Left ventricle myocardium inferior (tissue), 1 donor: ENCODE results near the gene NRN1. TPM values are rescaled to one million over a fixed set of nuclear protein-coding genes. Genes with fewer than 3 reads are reported as not detected.

Source experiments
- DNase-seq: peaks from one replicate; pipeline ENCODE4 v3.0.0-alpha.2; 2020
- H3K27ac ChIP-seq: fragments of 200-600 bp; replicated peaks from 2 replicates; pipeline ENCODE4 v1.8.0; 2021
- H3K27me3 ChIP-seq: fragments of 200-600 bp; 2 replicates; pipeline ENCODE4 v1.8.0; 2021; ENCODE audit warnings: low read depth
- H3K36me3 ChIP-seq: fragments of 200-600 bp; 2 replicates; pipeline ENCODE4 v1.8.0; 2021
- H3K4me1 ChIP-seq: fragments of 200-600 bp; 2 replicates; pipeline ENCODE4 v1.8.0; 2021
- H3K4me3 ChIP-seq: fragments of 200-600 bp; 2 replicates; pipeline ENCODE4 v1.8.0; 2021; ENCODE audit warnings: mild to moderate bottlenecking, moderate library complexity
- H3K9me3 ChIP-seq: fragments of 200-600 bp; replicated peaks from 2 replicates; pipeline ENCODE4 v1.8.0; 2021
- intact Hi-C: fragments of 100-400 bp; cut with micrococcal nuclease; formaldehyde crosslinking; loops from one replicate; pipeline ENCODE4 v1.11.0; 2022
- total RNA-seq: library from RNA; stranded (reverse); fragmentation: NEBNext Ultra II Directional; extraction: Animal tissue kit (Norgen Biotek cat#: 25700); gene quantifications from one replicate; pipeline ENCODE4 v1.2.1, GENCODE V29; 2021
- TF ChIP-seq, protein P1 (sequence below): fragments of 200-600 bp; IDR thresholded peaks from 2 replicates; pipeline ENCODE4 v1.8.0; 2021; ENCODE audit warnings: antibody characterized with exemption, mild to moderate bottlenecking, borderline replicate concordance
- donor health status: DM: no; HTN: yes; CAD: no; lungs with severe emphysema.

The NRN1 gene
- total RNA-seq, 1 donor from 2014 or later = 8.8 TPM

DNA sequence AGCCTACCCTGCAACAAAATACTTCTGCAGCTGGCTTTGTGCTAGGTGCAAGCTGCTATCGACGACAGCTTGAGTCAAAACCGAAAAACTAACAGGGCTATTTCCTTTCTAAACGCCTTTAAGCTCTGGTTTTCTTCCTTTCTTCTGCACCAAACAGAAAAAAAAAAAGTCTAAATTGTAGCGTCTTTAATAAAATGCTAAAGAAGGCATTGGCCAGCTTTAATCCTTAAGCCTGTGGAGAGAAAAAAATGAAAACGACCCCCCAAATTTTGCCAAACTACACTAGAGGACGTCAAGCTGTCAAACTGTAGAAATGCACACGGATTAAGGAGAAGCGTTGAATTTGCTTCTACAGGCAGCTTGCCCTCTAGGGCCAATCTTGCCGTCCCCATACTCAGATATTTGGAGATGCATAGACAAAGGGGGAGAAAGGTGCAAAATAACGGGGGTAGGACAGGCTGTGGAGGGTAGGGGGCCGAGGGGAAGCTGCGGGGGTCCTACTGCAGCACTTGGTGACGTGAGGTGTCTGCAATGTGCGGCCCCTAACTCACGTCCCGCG is 1.4 kb upstream of the NRN1 start:
- TF ChIP-seq, protein P1, sequence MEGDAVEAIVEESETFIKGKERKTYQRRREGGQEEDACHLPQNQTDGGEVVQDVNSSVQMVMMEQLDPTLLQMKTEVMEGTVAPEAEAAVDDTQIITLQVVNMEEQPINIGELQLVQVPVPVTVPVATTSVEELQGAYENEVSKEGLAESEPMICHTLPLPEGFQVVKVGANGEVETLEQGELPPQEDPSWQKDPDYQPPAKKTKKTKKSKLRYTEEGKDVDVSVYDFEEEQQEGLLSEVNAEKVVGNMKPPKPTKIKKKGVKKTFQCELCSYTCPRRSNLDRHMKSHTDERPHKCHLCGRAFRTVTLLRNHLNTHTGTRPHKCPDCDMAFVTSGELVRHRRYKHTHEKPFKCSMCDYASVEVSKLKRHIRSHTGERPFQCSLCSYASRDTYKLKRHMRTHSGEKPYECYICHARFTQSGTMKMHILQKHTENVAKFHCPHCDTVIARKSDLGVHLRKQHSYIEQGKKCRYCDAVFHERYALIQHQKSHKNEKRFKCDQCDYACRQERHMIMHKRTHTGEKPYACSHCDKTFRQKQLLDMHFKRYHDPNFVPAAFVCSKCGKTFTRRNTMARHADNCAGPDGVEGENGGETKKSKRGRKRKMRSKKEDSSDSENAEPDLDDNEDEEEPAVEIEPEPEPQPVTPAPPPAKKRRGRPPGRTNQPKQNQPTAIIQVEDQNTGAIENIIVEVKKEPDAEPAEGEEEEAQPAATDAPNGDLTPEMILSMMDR = no peak
- H3K36me3 ChIP-seq = no peaks in the 10 kb centered on the region
- H3K4me1 ChIP-seq = peaks cover 56% of the 10 kb centered on the region
- intact Hi-C loops = no loop called here
- peak overlapping the region; percentile 84 for H3K27ac ChIP-seq
- no peak for DNase-seq
- H3K9me3 ChIP-seq = no peaks in the 10 kb centered on the region
- H3K4me3 ChIP-seq = peak overlapping the region; percentile 64
- H3K27me3 ChIP-seq = peaks cover 99% of the 10 kb centered on the region

DNA sequence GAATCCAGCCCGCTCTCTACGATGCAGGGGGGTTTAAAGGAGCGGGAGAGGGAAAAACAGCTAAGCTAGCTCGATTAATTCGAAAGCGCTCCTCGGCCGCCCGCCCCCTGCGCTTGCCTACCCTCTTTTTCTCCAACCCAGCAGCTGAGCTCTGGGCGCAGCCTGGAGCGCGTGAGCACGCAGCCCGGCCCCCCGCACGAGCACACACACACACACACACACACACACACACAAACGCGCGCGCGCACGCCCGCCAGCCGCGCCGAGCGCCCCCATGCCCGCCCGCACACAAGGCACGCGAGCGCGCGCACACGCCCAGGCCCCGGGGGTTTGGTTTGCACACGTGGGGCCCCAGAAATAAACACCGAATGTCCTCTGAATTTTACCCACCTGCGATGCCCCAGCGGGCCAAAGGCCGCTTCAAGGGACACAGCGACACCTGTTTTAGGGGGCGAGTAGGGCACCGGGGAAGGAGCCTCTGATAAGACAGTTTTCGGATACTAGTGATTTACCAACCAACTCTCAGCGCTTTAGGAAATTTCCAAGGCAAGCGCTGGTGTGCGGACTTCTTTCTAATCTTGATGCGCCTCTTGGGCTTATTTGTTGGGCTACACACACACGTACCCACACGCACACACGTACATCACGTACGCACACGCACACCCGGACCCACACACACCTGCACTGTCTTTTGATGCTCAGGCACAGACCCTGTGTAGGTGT is 802 bp upstream of the NRN1 start:
- H3K4me3 ChIP-seq = peak overlapping the region; percentile 64
- H3K27me3 ChIP-seq = peaks cover 99% of the 10 kb centered on the region
- no peak for DNase-seq
- intact Hi-C loops = no loop called here
- no peaks in the 10 kb centered on the region for H3K9me3 ChIP-seq
- peaks cover 62% of the 10 kb centered on the region for H3K4me1 ChIP-seq
- TF ChIP-seq, protein P1 = peak; percentile 33
- H3K27ac ChIP-seq = peak overlapping the region; percentile 84
- H3K36me3 ChIP-seq = no peaks in the 10 kb centered on the region

DNA sequence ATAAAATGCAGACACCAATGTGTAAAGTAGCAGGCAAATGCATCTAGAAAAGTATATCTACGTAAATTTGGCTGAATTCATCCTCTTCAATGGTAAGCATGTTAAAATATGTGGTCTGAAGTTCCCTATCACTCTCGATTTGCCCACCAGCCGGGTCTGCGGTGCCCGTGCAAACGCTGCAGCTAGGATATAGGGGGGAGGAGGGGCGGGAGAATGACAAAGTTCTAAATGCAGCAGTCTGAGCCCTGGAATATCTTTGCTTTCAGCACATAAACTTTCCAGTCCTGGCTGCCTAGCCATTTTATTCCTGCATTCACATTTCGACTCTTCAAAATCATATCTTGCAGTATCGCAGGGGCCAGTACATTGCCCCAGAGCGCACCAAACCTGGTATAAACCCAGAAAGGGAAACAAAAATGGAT is 708 bp downstream of the NRN1 start:
- DNase-seq = no peak
- Histone ChIP-seq H3K27ac (peak overlapping the region; percentile 84), H3K36me3 (no peaks in the 10 kb centered on the region), H3K4me3 (peak overlapping the region; percentile 64), H3K9me3 (no peaks in the 10 kb centered on the region), H3K4me1 (peaks cover 71% of the 10 kb centered on the region), H3K27me3 (peaks cover 100% of the 10 kb centered on the region)
- TF ChIP-seq, protein P1 = no peak
- intact Hi-C loops = no loop called here

DNA sequence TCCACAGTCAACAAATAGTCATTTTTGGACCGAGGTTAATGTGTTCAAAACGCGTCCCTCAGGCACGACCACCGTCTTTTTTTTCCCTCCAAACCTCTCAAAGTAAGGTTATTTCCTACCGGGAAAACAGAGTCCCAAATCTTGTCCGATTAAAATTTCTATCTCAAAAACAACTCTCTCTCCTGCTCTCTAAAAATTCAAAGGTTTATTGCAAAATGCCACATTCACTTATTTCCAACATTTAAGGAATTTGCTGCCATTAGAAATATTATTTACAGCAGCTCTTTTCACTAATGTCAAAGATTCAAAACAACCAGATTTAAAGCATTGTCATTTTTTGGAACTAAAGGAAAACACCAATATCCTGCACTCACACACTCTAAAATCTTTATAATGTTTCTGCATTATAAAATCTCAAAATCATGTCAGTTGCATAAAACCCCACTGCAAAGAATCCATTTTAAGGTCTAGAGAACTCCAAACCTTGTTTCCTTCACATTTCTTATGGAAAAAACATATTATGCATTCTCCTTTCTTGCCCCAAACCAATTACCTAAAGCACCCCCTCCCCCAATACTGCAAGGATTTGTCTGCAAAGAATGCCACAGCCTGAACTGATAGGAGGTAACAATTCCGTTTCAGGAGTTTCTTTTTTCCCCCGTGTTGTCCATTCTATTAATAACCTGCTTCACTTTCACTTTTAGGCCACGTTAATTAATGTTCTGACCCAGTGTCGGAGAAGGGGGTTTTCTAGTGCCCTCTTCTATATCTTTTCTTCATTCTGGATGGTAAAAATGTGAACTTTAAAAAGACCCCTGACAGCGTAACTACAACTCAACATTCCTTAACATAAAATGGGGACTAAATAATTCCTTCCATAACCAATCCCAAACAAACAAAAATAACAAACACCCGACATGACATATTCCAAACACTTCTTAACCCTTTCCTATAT is 1.4 kb downstream of the NRN1 start:
- H3K36me3 ChIP-seq = no peaks in the 10 kb centered on the region
- H3K27me3 ChIP-seq = peaks cover 100% of the 10 kb centered on the region
- H3K9me3 ChIP-seq = no peaks in the 10 kb centered on the region
- intact Hi-C loops = no loop called here
- DNase-seq = no peak
- H3K4me1 ChIP-seq = peaks cover 71% of the 10 kb centered on the region
- H3K4me3 ChIP-seq = peak overlapping the region; percentile 64
- H3K27ac ChIP-seq = peak overlapping the region; percentile 87
- TF ChIP-seq, protein P1 = no peak

DNA sequence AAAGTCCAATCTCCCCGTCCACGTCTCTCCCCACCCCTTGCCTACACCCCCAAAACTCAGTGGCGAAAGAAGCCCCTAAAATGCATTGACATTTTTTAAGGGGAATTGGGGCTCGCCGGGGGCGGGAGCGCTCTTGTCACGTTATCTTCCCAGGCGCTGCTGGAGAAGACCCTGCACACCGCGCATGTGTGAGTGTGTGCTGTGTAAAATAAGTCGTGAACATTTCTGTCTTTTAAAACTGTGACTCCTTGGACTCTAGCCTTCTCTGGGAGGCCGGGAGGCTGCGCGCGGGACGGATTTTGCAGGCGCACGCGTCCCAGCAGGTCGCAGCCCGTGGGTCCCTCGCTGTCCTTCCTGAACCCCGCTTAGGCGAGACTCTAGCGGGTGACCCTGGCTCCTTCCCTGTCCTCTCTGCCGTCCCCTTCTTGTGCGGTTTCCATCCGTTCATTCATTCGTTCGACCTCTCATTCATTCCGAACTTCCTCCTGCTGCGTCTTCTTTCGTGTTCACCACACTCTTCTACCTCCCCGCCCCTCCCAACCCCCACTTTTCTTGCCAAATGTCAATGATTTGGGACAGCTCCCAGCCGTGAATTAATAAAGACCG is 2.2 kb downstream of the NRN1 start:
- Histone ChIP-seq H3K9me3 (no peaks in the 10 kb centered on the region), H3K27me3 (peaks cover 100% of the 10 kb centered on the region), H3K36me3 (no peaks in the 10 kb centered on the region), H3K4me1 (peaks cover 76% of the 10 kb centered on the region), H3K4me3 (peak overlapping the region; percentile 64), H3K27ac (peak overlapping the region; percentile 87)
- TF ChIP-seq, protein P1 = no peak
- DNase-seq = no peak
- intact Hi-C loops = no loop called here
